ENCODE data around the gene RIN3.

GRCh38 chr14:92494512-92494911, 19.1 kb upstream of the RIN3 start:
- no peak for TF ChIP-seq HDGF (IDR thresholded peaks at IDR 0.05; ENCODE audit: borderline replicate concordance)
- TF ChIP-seq FOXM1 (IDR thresholded peaks at IDR 0.05; ENCODE audit: borderline replicate concordance) = no peak
- no peak for TF ChIP-seq ZNF384 (IDR thresholded peaks at IDR 0.05)
- TF ChIP-seq BHLHE40 (IDR thresholded peaks at IDR 0.05; ENCODE audit: borderline replicate concordance) = no peak
- TF ChIP-seq SP1 (IDR thresholded peaks at IDR 0.05) = no peak
- TF ChIP-seq FOXA1 (IDR thresholded peaks at IDR 0.05) = no peak
- no peak for TF ChIP-seq FOXK2 (IDR thresholded peaks at IDR 0.05)
- TF ChIP-seq L3MBTL2 (conservative IDR thresholded peaks at IDR 0.05) = no peak
